Caco-2 (cell line): ENCODE data around the gene EIF4G1. TPM values are rescaled to one million over a fixed set of nuclear protein-coding genes. Genes with fewer than 3 reads are reported as not detected.

Experiments used
- BruUV-seq: library from RNA; stranded (reverse); fragments of 400-500 nt; replicated peaks from 2 replicates; lab custom pipeline; 2021; lab: Mats Ljungman, UMichigan
- CTCF ChIA-PET: fragments of 300-600 bp; sonication (Branson Sonifier 250); formaldehyde crosslinking; loops from one replicate; lab custom pipeline; 2022; ENCODE audit warnings: antibody characterized with exemption; lab: Charles Lee
- POLR2A ChIA-PET: fragments of 300-600 bp; sonication (Branson Sonifier 250); formaldehyde crosslinking; loops from one replicate; lab custom pipeline; 2022; ENCODE audit warnings: antibody characterized with exemption; lab: Charles Lee
- DNase-seq, 2 experiments: peaks; one replicate each; pipeline versions ENCODE4 v3.0.0 to v3.0.0-alpha.2; 2020 to 2022
- H3K27me3 ChIP-seq: replicated peaks from 2 replicates; pipeline ENCODE4 v1.6.0; 2011; ENCODE audit warnings: low read length; ENCODE audit not compliant: control insufficient read depth, insufficient read depth
- H3K36me3 ChIP-seq: 2 replicates; pipeline ENCODE4 v1.5.1; 2011; ENCODE audit warnings: low read length; ENCODE audit not compliant: control insufficient read depth, insufficient read depth
- H3K4me1 ChIP-seq: fragments of 250-450 bp; sonication (Bioruptor Pico); 2 replicates; pipeline ENCODE4 v1.5.1; 2020; ENCODE audit warnings: mild to moderate bottlenecking
- H3K4me3 ChIP-seq: 2 replicates; pipeline ENCODE4 v1.5.1; 2011; ENCODE audit warnings: low read depth, mild to moderate bottlenecking, control low read depth, low read length
- H3K9me3 ChIP-seq: fragments of 250-450 bp; sonication (Bioruptor Pico); 2 replicates; pipeline ENCODE4 v1.5.1; 2020; ENCODE audit warnings: mild to moderate bottlenecking, moderate library complexity
- H3K27ac Mint-ChIP-seq: one replicate; pipeline ENCODE4 v1.8.0; 2022; ENCODE audit warnings: mixed read lengths; ENCODE audit not compliant: unreplicated experiment
- H3K27me3 Mint-ChIP-seq: one replicate; pipeline ENCODE4 v1.8.0; 2022; ENCODE audit warnings: mixed read lengths; ENCODE audit not compliant: insufficient read depth, unreplicated experiment
- H3K36me3 Mint-ChIP-seq: one replicate; pipeline ENCODE4 v1.8.0; 2022; ENCODE audit warnings: mild to moderate bottlenecking, mixed read lengths; ENCODE audit not compliant: insufficient read depth, unreplicated experiment
- H3K4me1 Mint-ChIP-seq: one replicate; pipeline ENCODE4 v1.8.0; 2022; ENCODE audit warnings: low read depth, mixed read lengths; ENCODE audit not compliant: unreplicated experiment
- H3K4me3 Mint-ChIP-seq: one replicate; pipeline ENCODE4 v1.8.0; 2022; ENCODE audit warnings: mild to moderate bottlenecking, moderate library complexity, mixed read lengths; ENCODE audit not compliant: unreplicated experiment
- H3K9me3 Mint-ChIP-seq: one replicate; pipeline ENCODE4 v1.8.0; 2022; ENCODE audit warnings: mixed read lengths; ENCODE audit not compliant: unreplicated experiment
- intact Hi-C: fragments of 100-400 bp; cut with micrococcal nuclease; formaldehyde crosslinking; loops from one replicate; pipeline ENCODE4 v1.10.0; 2022; ENCODE audit not compliant: unreplicated experiment
- total RNA-seq: library from RNA; stranded (reverse); gene quantifications from 2 replicates; pipeline ENCODE4 v1.2.3, GENCODE V29; 2022
- TF ChIP-seq, protein P1 (sequence below), 2 experiments: fragments of 200-600 bp in 1 of 2; IDR thresholded peaks; 1 replicate in 1 of 2; 2 replicates in 1 of 2; pipeline versions ENCODE4 v1.5.1 to v1.8.0; 2011 to 2022; ENCODE audit warnings: antibody characterized with exemption in 1 of 2, control low read depth in 1 of 2, inconsistent platforms in 1 of 2, low read depth in 1 of 2, low read length in 1 of 2, mild to moderate bottlenecking in 1 of 2, moderate library complexity in 1 of 2; ENCODE audit not compliant: insufficient read depth in 1 of 2, severe bottlenecking in 1 of 2, unreplicated experiment in 1 of 2

The EIF4G1 gene
- total RNA-seq, 1 experiment from 2014 or later, result 423 TPM

- Histone ChIP-seq H3K4me1 (no peaks in the 10 kb centered on the region), H3K4me3 (no peak overlapping the region), H3K9me3 (no peaks in the 10 kb centered on the region), H3K27me3 (no peaks in the 10 kb centered on the region), H3K36me3 (peaks cover 11% of the 10 kb centered on the region)
- Mint-ChIP-seq H3K36me3 (peaks cover 99% of the 10 kb centered on the region), H3K4me1 (no peaks in the 10 kb centered on the region), H3K27me3 (no peaks in the 10 kb centered on the region), H3K9me3 (no peaks in the 10 kb centered on the region), H3K27ac (peak overlapping the region; percentile 22), H3K4me3 (no peak overlapping the region)
- DNase-seq, result no peak
- TF ChIP-seq, protein P1, sequence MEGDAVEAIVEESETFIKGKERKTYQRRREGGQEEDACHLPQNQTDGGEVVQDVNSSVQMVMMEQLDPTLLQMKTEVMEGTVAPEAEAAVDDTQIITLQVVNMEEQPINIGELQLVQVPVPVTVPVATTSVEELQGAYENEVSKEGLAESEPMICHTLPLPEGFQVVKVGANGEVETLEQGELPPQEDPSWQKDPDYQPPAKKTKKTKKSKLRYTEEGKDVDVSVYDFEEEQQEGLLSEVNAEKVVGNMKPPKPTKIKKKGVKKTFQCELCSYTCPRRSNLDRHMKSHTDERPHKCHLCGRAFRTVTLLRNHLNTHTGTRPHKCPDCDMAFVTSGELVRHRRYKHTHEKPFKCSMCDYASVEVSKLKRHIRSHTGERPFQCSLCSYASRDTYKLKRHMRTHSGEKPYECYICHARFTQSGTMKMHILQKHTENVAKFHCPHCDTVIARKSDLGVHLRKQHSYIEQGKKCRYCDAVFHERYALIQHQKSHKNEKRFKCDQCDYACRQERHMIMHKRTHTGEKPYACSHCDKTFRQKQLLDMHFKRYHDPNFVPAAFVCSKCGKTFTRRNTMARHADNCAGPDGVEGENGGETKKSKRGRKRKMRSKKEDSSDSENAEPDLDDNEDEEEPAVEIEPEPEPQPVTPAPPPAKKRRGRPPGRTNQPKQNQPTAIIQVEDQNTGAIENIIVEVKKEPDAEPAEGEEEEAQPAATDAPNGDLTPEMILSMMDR (IDR thresholded peaks at IDR 0.05; ENCODE audit: insufficient read depth in 1 of 2, low read depth in 1 of 2, low read length in 1 of 2, severe bottlenecking in 1 of 2, unreplicated experiment in 1 of 2), result no peak
- POLR2A ChIA-PET, result no interaction called here
- CTCF ChIA-PET, result no interaction called here
- intact Hi-C loops, result no loop called here
- BruUV-seq, result no TSS peak
Observed at GRCh38 chr3:184332370-184333090, 18.1 kb downstream of the EIF4G1 start.

- Mint-ChIP-seq H3K4me1 (no peaks in the 10 kb centered on the region), H3K4me3 (no peak overlapping the region), H3K36me3 (peaks cover 98% of the 10 kb centered on the region), H3K27ac (peak overlapping the region; percentile 22), H3K27me3 (no peaks in the 10 kb centered on the region), H3K9me3 (no peaks in the 10 kb centered on the region)
- no peaks in the 10 kb centered on the region for H3K4me1 ChIP-seq
- H3K4me3 ChIP-seq, result no peak overlapping the region
- H3K36me3 ChIP-seq, result peaks cover 9% of the 10 kb centered on the region
- CTCF ChIA-PET, result no interaction called here
- no peak for DNase-seq
- POLR2A ChIA-PET, result no interaction called here
- H3K9me3 ChIP-seq, result no peaks in the 10 kb centered on the region
- BruUV-seq, result TSS peak; percentile 3
- intact Hi-C loops, result no loop called here
- no peaks in the 10 kb centered on the region for H3K27me3 ChIP-seq
- TF ChIP-seq, protein P1 (IDR thresholded peaks at IDR 0.05; ENCODE audit: insufficient read depth in 1 of 2, low read depth in 1 of 2, low read length in 1 of 2, severe bottlenecking in 1 of 2, unreplicated experiment in 1 of 2), result no peak
Observed at GRCh38 chr3:184333190-184333589, 18.8 kb downstream of the EIF4G1 start.

DNA sequence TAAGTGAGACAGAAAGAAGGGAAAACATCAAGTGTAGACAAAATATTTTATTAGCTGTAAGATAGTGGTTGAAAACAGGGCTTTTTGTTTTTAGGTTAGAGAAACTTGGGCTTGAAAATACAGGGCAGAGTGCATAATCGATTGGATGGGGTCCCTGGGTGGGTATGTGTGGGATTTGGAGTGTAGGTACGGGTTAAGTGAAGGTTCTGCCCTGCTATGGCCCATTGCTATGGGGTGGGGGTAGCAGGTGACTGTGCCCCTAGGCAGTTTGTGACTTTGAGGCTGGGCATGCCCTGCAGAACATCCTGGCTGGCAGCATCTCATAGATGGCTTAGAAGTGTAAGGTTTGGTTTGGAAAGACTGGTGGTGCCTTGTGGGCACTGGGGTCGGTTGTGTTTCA, 19.3 kb downstream of the EIF4G1 start:
- POLR2A ChIA-PET, result no interaction called here
- Mint-ChIP-seq H3K27ac (peak overlapping the region; percentile 22), H3K27me3 (no peaks in the 10 kb centered on the region), H3K4me3 (no peak overlapping the region), H3K4me1 (no peaks in the 10 kb centered on the region), H3K9me3 (no peaks in the 10 kb centered on the region), H3K36me3 (peaks cover 96% of the 10 kb centered on the region)
- Histone ChIP-seq H3K4me3 (no peak overlapping the region), H3K27me3 (no peaks in the 10 kb centered on the region), H3K9me3 (no peaks in the 10 kb centered on the region), H3K4me1 (no peaks in the 10 kb centered on the region), H3K36me3 (peaks cover 6% of the 10 kb centered on the region)
- intact Hi-C loops, result no loop called here
- no TSS peak for BruUV-seq
- DNase-seq, result no peak
- CTCF ChIA-PET, result no interaction called here
- TF ChIP-seq, protein P1 (IDR thresholded peaks at IDR 0.05; ENCODE audit: insufficient read depth in 1 of 2, low read depth in 1 of 2, low read length in 1 of 2, severe bottlenecking in 1 of 2, unreplicated experiment in 1 of 2), result no peak
